22Rv1 (cell line): ENCODE measurements around the gene ARRDC3.
"Not testable (repeated sequence)": the region's sequence is repeated elsewhere in the genome, so short reads cannot be mapped to it uniquely, and the experiment has no call there.

ENCODE experiments used
- H3K27ac ChIP-seq: fragments of 450-650 bp; 2 replicates; pipeline ENCODE4 v1.5.1; 2017
- CTCF ChIP-seq: fragments of 450-650 bp; IDR thresholded peaks from 2 replicates; pipeline ENCODE4 v1.5.1; 2017; ENCODE audit warnings: mild to moderate bottlenecking
- ZFX ChIP-seq: fragments of 450-650 bp; IDR thresholded peaks from 2 replicates; pipeline ENCODE4 v1.6.1; 2017; ENCODE audit warnings: antibody characterized with exemption, borderline replicate concordance

Gene ARRDC3

GRCh38 chr5:91341154-91341553, 42.0 kb downstream of the ARRDC3 start:
- TF ChIP-seq CTCF = no peak
- no peak for TF ChIP-seq ZFX
- no peak overlapping the region for H3K27ac ChIP-seq

GRCh38 chr5:91340532-91340931, 42.6 kb downstream of the ARRDC3 start:
- H3K27ac ChIP-seq = no peak overlapping the region
- TF ChIP-seq CTCF = no peak
- TF ChIP-seq ZFX = no peak

GRCh38 chr5:91339063-91339705, 43.9 kb downstream of the ARRDC3 start:
- H3K27ac ChIP-seq = no peak overlapping the region

GRCh38 chr5:91332267-91333045, 50.7 kb downstream of the ARRDC3 start:
- TF ChIP-seq ZFX (no peak), CTCF (no peak)
- no peak overlapping the region for H3K27ac ChIP-seq

More at GRCh38 chr5:91339063-91339705, 43.9 kb downstream of the ARRDC3 start:
- no peak for TF ChIP-seq CTCF
- no peak for TF ChIP-seq ZFX

GRCh38 chr5:91331705-91332104, 51.4 kb downstream of the ARRDC3 start:
- H3K27ac ChIP-seq = no peak overlapping the region
- no peak for TF ChIP-seq ZFX
- no peak for TF ChIP-seq CTCF

GRCh38 chr5:91329283-91329682, 53.8 kb downstream of the ARRDC3 start:
- no peak overlapping the region for H3K27ac ChIP-seq
- TF ChIP-seq CTCF = no peak
- TF ChIP-seq ZFX = no peak

- no peak overlapping the region for H3K27ac ChIP-seq
- TF ChIP-seq CTCF (no peak), ZFX (no peak)
Measured at GRCh38 chr5:91328743-91329142, 54.4 kb downstream of the ARRDC3 start.

GRCh38 chr5:91322981-91323380, 60.1 kb downstream of the ARRDC3 start:
- H3K27ac ChIP-seq = not testable (repeated sequence)
